ENCODE data around the gene PCDH17. TPM values are rescaled to one million over a fixed set of nuclear protein-coding genes. Genes with fewer than 3 reads are reported as not detected.

PCDH17 gene
- total RNA-seq, 1 experiment from 2014 or later: 0.11 TPM

- Histone ChIP-seq H3K27me3 (ENCODE audit: low read length) (no peaks in the 10 kb centered on the region), H3F3A (ENCODE audit: low read length, unreplicated experiment) (no peaks in the 10 kb centered on the region), H3K4me3 (ENCODE audit: low read length) (no peak overlapping the region), H3K27ac (ENCODE audit: low read length) (no peak overlapping the region), H4K20me1 (ENCODE audit: low read length) (no peaks in the 10 kb centered on the region), H2AFZ (ENCODE audit: low read length) (no peak overlapping the region), H3K9me2 (replicated peaks; ENCODE audit: low read length) (no peaks in the 10 kb centered on the region), H3K36me3 (ENCODE audit: low read depth, low read length) (no peaks in the 10 kb centered on the region), H3K9me3 (ENCODE audit: low read length) (no peaks in the 10 kb centered on the region), H3K4me1 (ENCODE audit: insufficient read depth, low read length) (no peaks in the 10 kb centered on the region), H3K4me2 (ENCODE audit: low read length) (no peak overlapping the region), H3K79me2 (ENCODE audit: low read length) (no peaks in the 10 kb centered on the region), H3K9ac (ENCODE audit: low read length) (no peak overlapping the region)
- BruUV-seq (replicated peaks): no TSS peak
- CTCF ChIA-PET: no interaction called here
- ATAC-seq: no peak
- DNase-seq: no peak
- intact Hi-C loops (cut with micrococcal nuclease): no loop called here
- TF ChIP-seq CTCF (conservative IDR thresholded peaks at IDR 0.05; ENCODE audit: low read depth, low read length) (no peak), EZH2phosphoT487 (IDR thresholded peaks at IDR 0.05; ENCODE audit: borderline replicate concordance, low read length) (no peak), EZH2 (IDR thresholded peaks at IDR 0.05; ENCODE audit: low read length, unreplicated experiment) (no peak)
- POLR2A ChIA-PET (ENCODE audit: unreplicated experiment): no interaction called here
Measured at GRCh38 chr13:57724486-57725272, 93.1 kb downstream of the PCDH17 start.

GRCh38 chr13:57725480-57725879 is 93.9 kb downstream of the PCDH17 start:
- ATAC-seq (no peak), DNase-seq (no peak)
- H3K9ac ChIP-seq (ENCODE audit: low read length): no peak overlapping the region
- H3K4me1 ChIP-seq (ENCODE audit: insufficient read depth, low read length): no peaks in the 10 kb centered on the region
- POLR2A ChIA-PET (ENCODE audit: unreplicated experiment): no interaction called here
- H3K4me2 ChIP-seq (ENCODE audit: low read length): no peak overlapping the region
- no peak overlapping the region for H2AFZ ChIP-seq (ENCODE audit: low read length)
- no peaks in the 10 kb centered on the region for H3K9me2 ChIP-seq (replicated peaks; ENCODE audit: low read length)
- H3F3A ChIP-seq (ENCODE audit: low read length, unreplicated experiment): no peaks in the 10 kb centered on the region
- TF ChIP-seq EZH2phosphoT487 (IDR thresholded peaks at IDR 0.05; ENCODE audit: borderline replicate concordance, low read length): no peak
- no peak for TF ChIP-seq CTCF (conservative IDR thresholded peaks at IDR 0.05; ENCODE audit: low read depth, low read length)
- no peak for TF ChIP-seq EZH2 (IDR thresholded peaks at IDR 0.05; ENCODE audit: low read length, unreplicated experiment)
- no TSS peak for BruUV-seq (replicated peaks)
- H3K27me3 ChIP-seq (ENCODE audit: low read length): no peaks in the 10 kb centered on the region
- no peaks in the 10 kb centered on the region for H3K36me3 ChIP-seq (ENCODE audit: low read depth, low read length)
- intact Hi-C loops (cut with micrococcal nuclease): no loop called here
- H4K20me1 ChIP-seq (ENCODE audit: low read length): no peaks in the 10 kb centered on the region
- no peaks in the 10 kb centered on the region for H3K9me3 ChIP-seq (ENCODE audit: low read length)
- no peak overlapping the region for H3K4me3 ChIP-seq (ENCODE audit: low read length)
- H3K27ac ChIP-seq (ENCODE audit: low read length): no peak overlapping the region
- no peaks in the 10 kb centered on the region for H3K79me2 ChIP-seq (ENCODE audit: low read length)
- CTCF ChIA-PET: no interaction called here

GRCh38 chr13:57726981-57727380 is 95.4 kb downstream of the PCDH17 start:
- H3K9ac ChIP-seq (ENCODE audit: low read length): no peak overlapping the region
- no TSS peak for BruUV-seq (replicated peaks)
- H3K9me2 ChIP-seq (replicated peaks; ENCODE audit: low read length): no peaks in the 10 kb centered on the region
- H3K4me1 ChIP-seq (ENCODE audit: insufficient read depth, low read length): no peaks in the 10 kb centered on the region
- H3K27ac ChIP-seq (ENCODE audit: low read length): no peak overlapping the region
- H3K27me3 ChIP-seq (ENCODE audit: low read length): no peaks in the 10 kb centered on the region
- no peak for ATAC-seq
- no peaks in the 10 kb centered on the region for H3K36me3 ChIP-seq (ENCODE audit: low read depth, low read length)
- ChIA-PET POLR2A (ENCODE audit: unreplicated experiment) (no interaction called here), CTCF (no interaction called here)
- no peak overlapping the region for H3K4me2 ChIP-seq (ENCODE audit: low read length)
- no peaks in the 10 kb centered on the region for H3K79me2 ChIP-seq (ENCODE audit: low read length)
- TF ChIP-seq CTCF (conservative IDR thresholded peaks at IDR 0.05; ENCODE audit: low read depth, low read length) (no peak), EZH2phosphoT487 (IDR thresholded peaks at IDR 0.05; ENCODE audit: borderline replicate concordance, low read length) (no peak), EZH2 (IDR thresholded peaks at IDR 0.05; ENCODE audit: low read length, unreplicated experiment) (no peak)
- no peaks in the 10 kb centered on the region for H3K9me3 ChIP-seq (ENCODE audit: low read length)
- no peak for DNase-seq
- H3K4me3 ChIP-seq (ENCODE audit: low read length): no peak overlapping the region
- H4K20me1 ChIP-seq (ENCODE audit: low read length): no peaks in the 10 kb centered on the region
- no peaks in the 10 kb centered on the region for H3F3A ChIP-seq (ENCODE audit: low read length, unreplicated experiment)
- intact Hi-C loops (cut with micrococcal nuclease): no loop called here
- H2AFZ ChIP-seq (ENCODE audit: low read length): no peak overlapping the region
